ENCODE data around the gene NR3C2. TPM values are rescaled to one million over a fixed set of nuclear protein-coding genes. Genes with fewer than 3 reads are reported as not detected.
A peak's percentile ranks its signal among the peaks of the same experiment; 100 is the strongest.

The NR3C2 gene
- total RNA-seq, 1 donor from 2014 or later: 31.4 TPM

- Histone ChIP-seq H3K4me1 (no peaks in the 10 kb centered on the region), H3K4me3 (no peak overlapping the region), H3K9me3 (peaks cover 7% of the 10 kb centered on the region), H3K36me3 (peaks cover 17% of the 10 kb centered on the region), H3K27ac (no peak overlapping the region), H3K27me3 (ENCODE audit: low read depth) (no peaks in the 10 kb centered on the region)
- no peak for ATAC-seq
- intact Hi-C loops (cut with DNase I): no loop called here
- TF ChIP-seq, protein P1, sequence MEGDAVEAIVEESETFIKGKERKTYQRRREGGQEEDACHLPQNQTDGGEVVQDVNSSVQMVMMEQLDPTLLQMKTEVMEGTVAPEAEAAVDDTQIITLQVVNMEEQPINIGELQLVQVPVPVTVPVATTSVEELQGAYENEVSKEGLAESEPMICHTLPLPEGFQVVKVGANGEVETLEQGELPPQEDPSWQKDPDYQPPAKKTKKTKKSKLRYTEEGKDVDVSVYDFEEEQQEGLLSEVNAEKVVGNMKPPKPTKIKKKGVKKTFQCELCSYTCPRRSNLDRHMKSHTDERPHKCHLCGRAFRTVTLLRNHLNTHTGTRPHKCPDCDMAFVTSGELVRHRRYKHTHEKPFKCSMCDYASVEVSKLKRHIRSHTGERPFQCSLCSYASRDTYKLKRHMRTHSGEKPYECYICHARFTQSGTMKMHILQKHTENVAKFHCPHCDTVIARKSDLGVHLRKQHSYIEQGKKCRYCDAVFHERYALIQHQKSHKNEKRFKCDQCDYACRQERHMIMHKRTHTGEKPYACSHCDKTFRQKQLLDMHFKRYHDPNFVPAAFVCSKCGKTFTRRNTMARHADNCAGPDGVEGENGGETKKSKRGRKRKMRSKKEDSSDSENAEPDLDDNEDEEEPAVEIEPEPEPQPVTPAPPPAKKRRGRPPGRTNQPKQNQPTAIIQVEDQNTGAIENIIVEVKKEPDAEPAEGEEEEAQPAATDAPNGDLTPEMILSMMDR (IDR thresholded peaks at IDR 0.05): no peak
- DNase-seq: no peak
Observed at GRCh38 chr4:148074462-148074861, 367.8 kb downstream of the NR3C2 start.

DNA sequence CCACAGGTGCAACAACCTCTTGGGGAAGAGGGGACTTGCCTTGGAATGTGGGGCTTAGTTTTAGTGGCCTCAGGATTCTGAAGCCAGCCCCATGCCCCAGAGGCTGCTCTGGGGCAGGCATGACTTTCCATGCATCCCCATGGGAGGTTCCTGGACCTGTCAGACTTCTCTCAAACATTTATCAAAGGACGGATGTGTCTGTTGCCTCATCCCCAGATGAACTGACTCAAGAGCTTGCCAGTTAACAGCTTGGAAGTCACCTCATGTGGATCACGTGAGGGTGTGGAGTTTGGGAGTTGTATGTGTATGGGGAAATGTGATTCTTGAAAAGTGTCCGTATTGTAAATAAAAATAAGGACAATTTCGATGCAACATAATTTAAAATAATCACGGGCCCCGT lies 368.9 kb downstream of the NR3C2 start:
- Histone ChIP-seq H3K9me3 (peaks cover 7% of the 10 kb centered on the region), H3K4me3 (no peak overlapping the region), H3K27ac (no peak overlapping the region), H3K36me3 (peaks cover 10% of the 10 kb centered on the region), H3K4me1 (no peaks in the 10 kb centered on the region), H3K27me3 (ENCODE audit: low read depth) (no peaks in the 10 kb centered on the region)
- no peak for DNase-seq
- intact Hi-C loops (cut with DNase I): no loop called here
- ATAC-seq: no peak
- TF ChIP-seq, protein P1 (IDR thresholded peaks at IDR 0.05): no peak

DNA sequence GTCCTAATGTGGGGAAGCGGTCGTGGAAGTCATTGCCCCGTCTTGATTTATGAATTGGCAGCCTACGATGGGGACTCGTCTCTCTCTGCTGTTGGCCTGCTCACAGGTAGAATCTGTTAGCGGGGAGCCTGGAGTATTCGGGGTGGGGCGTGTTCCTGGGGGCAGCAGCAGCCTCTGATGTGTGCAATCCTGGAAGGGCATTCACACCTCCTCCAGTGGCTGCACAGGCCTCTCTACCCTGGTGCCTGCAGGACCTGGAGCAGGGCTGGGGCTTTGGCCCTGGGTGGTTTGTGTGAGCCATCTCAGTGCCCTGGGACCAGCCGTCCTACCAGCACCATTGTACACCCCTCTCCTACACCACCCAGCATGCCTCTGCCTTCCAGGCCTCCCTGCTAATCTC lies 369.4 kb downstream of the NR3C2 start:
- peaks cover 10% of the 10 kb centered on the region for H3K36me3 ChIP-seq
- no peaks in the 10 kb centered on the region for H3K27me3 ChIP-seq (ENCODE audit: low read depth)
- no peak overlapping the region for H3K4me3 ChIP-seq
- TF ChIP-seq, protein P1 (IDR thresholded peaks at IDR 0.05): no peak
- DNase-seq (no peak), ATAC-seq (peak in 1 of 2 donors; percentile 5)
- no peaks in the 10 kb centered on the region for H3K4me1 ChIP-seq
- intact Hi-C loops (cut with DNase I): no loop called here
- H3K9me3 ChIP-seq: peaks cover 7% of the 10 kb centered on the region
- H3K27ac ChIP-seq: no peak overlapping the region

GRCh38 chr4:148071009-148071408 lies 371.2 kb downstream of the NR3C2 start:
- Histone ChIP-seq H3K4me3 (no peak overlapping the region), H3K4me1 (peaks cover 7% of the 10 kb centered on the region), H3K27me3 (ENCODE audit: low read depth) (no peaks in the 10 kb centered on the region), H3K9me3 (peaks cover 7% of the 10 kb centered on the region), H3K27ac (no peak overlapping the region), H3K36me3 (peaks cover 10% of the 10 kb centered on the region)
- DNase-seq (no peak), ATAC-seq (no peak)
- TF ChIP-seq, protein P1 (IDR thresholded peaks at IDR 0.05): no peak
- intact Hi-C loops (cut with DNase I): no loop called here

DNA sequence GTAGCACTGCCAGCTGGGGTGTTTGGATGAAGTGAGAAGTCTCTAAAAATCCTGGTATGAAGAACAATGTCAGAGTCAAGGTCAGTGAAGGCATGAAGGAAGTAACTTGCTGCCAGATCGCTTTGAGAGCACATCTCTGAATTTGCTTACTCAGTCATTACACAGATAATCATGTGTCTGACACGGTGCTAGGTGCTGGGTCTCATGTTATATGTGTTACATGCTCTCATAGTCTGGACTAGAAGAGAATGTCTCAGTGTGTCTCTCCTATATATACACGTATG lies 372.4 kb downstream of the NR3C2 start:
- Histone ChIP-seq H3K4me1 (peaks cover 7% of the 10 kb centered on the region), H3K27me3 (ENCODE audit: low read depth) (no peaks in the 10 kb centered on the region), H3K4me3 (no peak overlapping the region), H3K36me3 (peaks cover 11% of the 10 kb centered on the region), H3K9me3 (no peaks in the 10 kb centered on the region), H3K27ac (no peak overlapping the region)
- ATAC-seq (no peak), DNase-seq (no peak)
- TF ChIP-seq, protein P1 (IDR thresholded peaks at IDR 0.05): no peak
- intact Hi-C loops (cut with DNase I): no loop called here

Data from lower lobe of right lung (tissue), 2 donors.